Memory B cell (primary cell): ENCODE results near the gene OR52D1.

ENCODE experiments used
- ATAC-seq: fragments of 150-1000 bp; cut with Tn5 transposase; 2 replicates; pipeline ENCODE4 v1.10.0; 2021; ENCODE audit warnings: low read depth, mild to moderate bottlenecking, moderate library complexity
- DNase-seq, 2 donors: peaks; one replicate each; pipeline ENCODE4 v3.0.0; 2022; ENCODE audit warnings: low spot score in 2 of 2
- H3K27ac Mint-ChIP-seq: one replicate; pipeline ENCODE4 v1.8.0; 2022; ENCODE audit warnings: mild to moderate bottlenecking, moderate library complexity, mixed read lengths
- H3K27me3 Mint-ChIP-seq: one replicate; pipeline ENCODE4 v1.8.0; 2022; ENCODE audit warnings: mixed read lengths
- H3K36me3 Mint-ChIP-seq: one replicate; pipeline ENCODE4 v1.8.0; 2022; ENCODE audit warnings: mild to moderate bottlenecking, mixed read lengths
- H3K4me1 Mint-ChIP-seq: one replicate; pipeline ENCODE4 v1.8.0; 2022; ENCODE audit warnings: mixed read lengths
- H3K4me3 Mint-ChIP-seq: one replicate; pipeline ENCODE4 v1.8.0; 2022; ENCODE audit warnings: mild to moderate bottlenecking, moderate library complexity, mixed read lengths
- H3K9me3 Mint-ChIP-seq: one replicate; pipeline ENCODE4 v1.8.0; 2022; ENCODE audit warnings: mixed read lengths

OR52D1 gene

DNA sequence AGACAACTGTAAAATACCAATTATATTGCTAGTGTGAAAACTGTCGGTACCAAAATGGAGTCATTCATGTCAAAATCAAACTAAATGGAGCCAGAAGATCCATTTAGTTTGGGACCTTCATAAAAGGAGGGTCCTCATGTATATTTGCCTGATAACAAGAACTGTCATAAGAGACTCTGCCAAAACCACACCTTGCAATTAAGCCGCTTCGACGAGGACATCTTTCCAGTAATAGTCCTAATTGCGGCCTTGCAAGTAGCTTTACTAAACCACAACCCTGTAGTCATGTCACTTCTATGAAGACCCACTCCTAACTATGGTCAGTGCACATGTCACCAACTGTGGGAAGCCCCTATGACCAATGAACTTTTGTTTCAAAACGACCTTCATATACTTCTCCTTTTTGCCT, 11.9 kb downstream of the OR52D1 start:
- Mint-ChIP-seq H3K27ac (no peak overlapping the region), H3K36me3 (no peaks in the 10 kb centered on the region), H3K27me3 (peaks cover 4% of the 10 kb centered on the region), H3K4me1 (no peaks in the 10 kb centered on the region), H3K4me3 (no peak overlapping the region), H3K9me3 (no peaks in the 10 kb centered on the region)
- no peak for ATAC-seq
- DNase-seq = no peak

- ATAC-seq (no peak), DNase-seq (no peak)
- no peak overlapping the region for H3K27ac Mint-ChIP-seq
- H3K9me3 Mint-ChIP-seq = no peaks in the 10 kb centered on the region
- H3K27me3 Mint-ChIP-seq = peaks cover 6% of the 10 kb centered on the region
- H3K36me3 Mint-ChIP-seq = no peaks in the 10 kb centered on the region
- H3K4me3 Mint-ChIP-seq = no peak overlapping the region
- no peaks in the 10 kb centered on the region for H3K4me1 Mint-ChIP-seq
Observed at GRCh38 chr11:5504403-5504921, 16.0 kb downstream of the OR52D1 start.

DNA sequence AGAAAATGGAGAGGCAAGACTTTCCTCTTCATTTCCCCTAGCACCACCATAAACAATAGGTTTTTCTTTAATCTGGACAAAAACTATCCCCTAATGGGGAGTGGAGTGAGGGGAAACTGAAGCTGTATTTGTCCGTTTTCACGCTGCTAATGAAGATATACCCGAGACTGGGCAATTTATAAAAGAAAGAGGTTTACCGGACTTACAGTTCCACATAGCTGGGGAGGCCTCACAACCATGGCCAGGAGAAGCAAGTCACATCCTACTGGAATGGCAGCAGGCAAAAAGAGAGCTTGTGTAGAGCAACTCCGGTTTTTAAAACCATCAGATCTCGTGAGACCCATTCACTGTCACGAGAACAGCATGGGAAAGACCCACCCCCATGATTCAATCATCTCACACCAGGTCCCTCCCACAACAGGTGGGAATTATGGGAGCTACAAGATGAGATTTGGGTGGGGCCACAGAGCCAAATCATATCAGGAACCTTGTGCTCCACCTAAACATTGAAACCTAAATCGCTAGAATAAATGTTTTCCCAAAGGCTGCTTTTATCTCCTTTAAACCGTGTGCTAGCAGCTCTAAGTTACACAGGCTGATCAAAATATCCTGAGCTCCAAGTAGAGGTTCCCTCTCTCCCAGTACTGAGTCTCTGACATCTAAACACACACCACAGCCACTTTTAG, 17.0 kb downstream of the OR52D1 start:
- no peaks in the 10 kb centered on the region for H3K4me1 Mint-ChIP-seq
- no peaks in the 10 kb centered on the region for H3K9me3 Mint-ChIP-seq
- H3K4me3 Mint-ChIP-seq = no peak overlapping the region
- no peak overlapping the region for H3K27ac Mint-ChIP-seq
- H3K27me3 Mint-ChIP-seq = peaks cover 6% of the 10 kb centered on the region
- H3K36me3 Mint-ChIP-seq = no peaks in the 10 kb centered on the region
- DNase-seq (no peak), ATAC-seq (no peak)

GRCh38 chr11:5507177-5507932, 18.9 kb downstream of the OR52D1 start:
- peaks cover 3% of the 10 kb centered on the region for H3K27me3 Mint-ChIP-seq
- H3K9me3 Mint-ChIP-seq = no peaks in the 10 kb centered on the region
- no peak overlapping the region for H3K4me3 Mint-ChIP-seq
- ATAC-seq (no peak), DNase-seq (no peak)
- H3K4me1 Mint-ChIP-seq = no peaks in the 10 kb centered on the region
- no peak overlapping the region for H3K27ac Mint-ChIP-seq
- no peaks in the 10 kb centered on the region for H3K36me3 Mint-ChIP-seq

DNA sequence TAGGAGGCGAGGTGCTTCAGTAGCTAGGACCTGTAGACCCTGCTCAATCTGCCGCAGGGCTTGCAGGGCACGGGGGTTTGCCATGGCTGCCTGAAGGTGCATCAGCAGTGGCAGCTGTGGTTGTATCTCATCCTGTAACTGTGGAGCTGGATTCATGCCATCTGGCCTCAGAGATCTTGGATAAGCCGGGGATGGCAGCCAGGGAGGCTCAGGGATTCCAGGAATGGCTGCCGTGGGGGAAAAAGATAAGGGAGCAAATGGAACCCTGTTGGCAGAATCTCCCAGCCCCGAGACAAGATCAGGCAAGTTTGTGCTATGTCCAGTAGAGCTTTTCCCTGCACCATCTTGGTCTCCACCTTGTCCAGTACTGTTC, 19.4 kb downstream of the OR52D1 start:
- H3K9me3 Mint-ChIP-seq = no peaks in the 10 kb centered on the region
- no peak overlapping the region for H3K4me3 Mint-ChIP-seq
- H3K4me1 Mint-ChIP-seq = no peaks in the 10 kb centered on the region
- H3K27ac Mint-ChIP-seq = no peak overlapping the region
- H3K36me3 Mint-ChIP-seq = no peaks in the 10 kb centered on the region
- ATAC-seq (no peak), DNase-seq (no peak)
- H3K27me3 Mint-ChIP-seq = peaks cover 3% of the 10 kb centered on the region

DNA sequence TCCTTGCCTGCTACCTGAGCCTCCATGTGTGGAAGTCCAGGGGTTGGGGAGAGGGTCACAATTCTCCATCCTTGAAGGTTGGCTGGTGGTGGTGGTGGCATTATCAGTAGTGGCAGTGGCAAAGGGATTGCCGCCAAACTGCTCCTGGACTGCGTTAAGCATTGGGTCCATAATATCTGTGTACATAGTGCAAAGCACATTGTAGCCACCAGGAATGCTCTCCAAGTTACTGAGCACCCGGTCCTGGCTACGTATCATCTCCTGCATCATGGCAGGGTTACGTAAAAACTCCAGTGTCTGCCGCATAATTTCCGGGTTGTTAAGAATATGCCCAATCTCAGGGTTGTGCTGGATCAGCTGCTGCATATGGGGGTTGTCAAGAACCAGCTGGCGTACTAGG, 20.1 kb downstream of the OR52D1 start:
- H3K9me3 Mint-ChIP-seq = no peaks in the 10 kb centered on the region
- ATAC-seq = no peak
- H3K4me1 Mint-ChIP-seq = no peaks in the 10 kb centered on the region
- H3K27ac Mint-ChIP-seq = no peak overlapping the region
- no peaks in the 10 kb centered on the region for H3K36me3 Mint-ChIP-seq
- no peak overlapping the region for H3K4me3 Mint-ChIP-seq
- no peak for DNase-seq
- peaks cover 3% of the 10 kb centered on the region for H3K27me3 Mint-ChIP-seq

DNA sequence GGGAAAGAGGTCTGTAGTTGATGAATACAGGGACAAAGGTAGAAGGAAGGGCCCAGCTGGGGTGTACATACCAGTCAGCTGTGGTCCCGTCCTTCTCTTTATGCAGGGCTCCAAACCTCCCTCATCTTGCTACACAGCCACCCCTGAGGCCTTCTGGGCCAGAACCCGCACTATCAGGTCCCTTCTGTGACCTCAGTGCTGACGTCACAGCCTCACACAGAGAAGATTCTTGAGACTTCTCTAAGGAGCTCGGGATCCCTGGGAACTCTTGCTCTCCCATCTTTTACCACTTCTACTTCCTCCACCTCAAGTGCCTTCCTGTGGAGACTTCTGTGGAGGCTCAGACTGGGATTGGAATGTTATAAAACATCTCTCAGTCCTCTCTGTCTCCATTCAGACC, 21.3 kb downstream of the OR52D1 start, which contains the start of gene UBQLN3:
TSS of gene UBQLN3 (minus strand) at position 155 of the 400 bp plus-strand sequence. CDS start 399 bp downstream, outside the sequence.
- no peak for ATAC-seq
- no peaks in the 10 kb centered on the region for H3K36me3 Mint-ChIP-seq

GRCh38 chr11:5514841-5515240, 26.4 kb downstream of the OR52D1 start:
- DNase-seq = no peak
- no peak overlapping the region for H3K27ac Mint-ChIP-seq
- ATAC-seq = no peak
- H3K9me3 Mint-ChIP-seq = no peaks in the 10 kb centered on the region
- H3K27me3 Mint-ChIP-seq = peaks cover 1% of the 10 kb centered on the region
- H3K36me3 Mint-ChIP-seq = no peaks in the 10 kb centered on the region
- H3K4me1 Mint-ChIP-seq = no peaks in the 10 kb centered on the region
- no peak overlapping the region for H3K4me3 Mint-ChIP-seq

More for the DNA sequence above, 21.3 kb downstream of the OR52D1 start, which contains the start of gene UBQLN3:
- H3K27me3 Mint-ChIP-seq = peaks cover 5% of the 10 kb centered on the region
- no peak for DNase-seq
- no peak within 1 kb of the TSS for H3K27ac Mint-ChIP-seq
- no peaks in the 10 kb centered on the region for H3K9me3 Mint-ChIP-seq
- H3K4me1 Mint-ChIP-seq = no peaks in the 10 kb centered on the region
- H3K4me3 Mint-ChIP-seq = no peak within 1 kb of the TSS

- no peaks in the 10 kb centered on the region for H3K4me1 Mint-ChIP-seq
- H3K27ac Mint-ChIP-seq = no peak within 1 kb of the TSS
- H3K36me3 Mint-ChIP-seq = no peaks in the 10 kb centered on the region
- H3K9me3 Mint-ChIP-seq = no peaks in the 10 kb centered on the region
- H3K27me3 Mint-ChIP-seq = peaks cover 1% of the 10 kb centered on the region
- H3K4me3 Mint-ChIP-seq = no peak within 1 kb of the TSS
- ATAC-seq (no peak), DNase-seq (no peak)
Observed at GRCh38 chr11:5516599-5516998, 28.1 kb downstream of the OR52D1 start, which contains the start of gene UBQLNL. Gene UBQLNL, minus strand, starts transcription at chr11:5516699. Its CDS starts 258 bp downstream, at chr11:5516441.

DNA sequence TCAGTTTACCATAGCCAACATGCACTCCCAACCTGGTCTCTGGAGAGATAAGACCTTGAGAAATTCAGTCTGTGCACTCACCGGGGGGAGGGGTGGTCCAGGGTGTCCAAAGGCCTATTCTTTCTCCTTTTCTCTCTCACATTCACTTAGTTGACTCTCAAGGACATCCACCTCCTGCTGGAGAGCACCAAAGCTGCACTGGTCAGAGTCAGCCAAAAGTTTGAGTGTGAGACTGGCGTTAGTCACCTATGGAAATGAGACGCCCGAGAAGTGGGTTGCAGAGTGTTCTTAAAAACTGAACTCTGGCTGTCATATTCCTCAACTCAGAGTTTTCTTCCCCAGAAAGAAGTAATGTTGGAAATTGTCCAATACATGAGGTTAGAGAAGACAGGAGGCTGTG, 33.1 kb downstream of the OR52D1 start:
- no peaks in the 10 kb centered on the region for H3K27me3 Mint-ChIP-seq
- H3K9me3 Mint-ChIP-seq = no peaks in the 10 kb centered on the region
- ATAC-seq (no peak), DNase-seq (no peak)
- no peak overlapping the region for H3K27ac Mint-ChIP-seq
- H3K4me1 Mint-ChIP-seq = no peaks in the 10 kb centered on the region
- H3K36me3 Mint-ChIP-seq = no peaks in the 10 kb centered on the region
- H3K4me3 Mint-ChIP-seq = no peak overlapping the region

DNA sequence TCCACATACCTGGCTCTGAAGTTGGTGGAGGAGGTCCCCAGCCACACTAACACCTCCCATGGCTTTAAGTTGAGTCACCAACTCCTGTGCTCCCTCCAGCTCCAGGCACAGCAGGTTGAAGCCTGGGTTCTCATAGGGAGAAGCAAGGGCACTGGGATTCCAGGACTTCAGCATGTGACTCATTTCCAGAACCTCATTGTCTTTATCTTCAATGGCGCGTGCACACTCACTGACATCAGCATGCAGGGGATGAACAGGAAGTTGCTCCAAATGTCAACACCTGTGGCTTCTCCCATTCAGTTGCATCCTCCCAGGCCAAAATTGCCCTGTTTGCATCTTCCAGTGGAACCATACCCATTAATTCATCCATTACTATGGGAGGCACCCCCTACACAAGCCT, 33.8 kb downstream of the OR52D1 start:
- ATAC-seq (no peak), DNase-seq (no peak)
- no peak overlapping the region for H3K4me3 Mint-ChIP-seq
- no peaks in the 10 kb centered on the region for H3K4me1 Mint-ChIP-seq
- H3K27me3 Mint-ChIP-seq = peaks cover 2% of the 10 kb centered on the region
- no peaks in the 10 kb centered on the region for H3K36me3 Mint-ChIP-seq
- no peak overlapping the region for H3K27ac Mint-ChIP-seq
- no peaks in the 10 kb centered on the region for H3K9me3 Mint-ChIP-seq

DNA sequence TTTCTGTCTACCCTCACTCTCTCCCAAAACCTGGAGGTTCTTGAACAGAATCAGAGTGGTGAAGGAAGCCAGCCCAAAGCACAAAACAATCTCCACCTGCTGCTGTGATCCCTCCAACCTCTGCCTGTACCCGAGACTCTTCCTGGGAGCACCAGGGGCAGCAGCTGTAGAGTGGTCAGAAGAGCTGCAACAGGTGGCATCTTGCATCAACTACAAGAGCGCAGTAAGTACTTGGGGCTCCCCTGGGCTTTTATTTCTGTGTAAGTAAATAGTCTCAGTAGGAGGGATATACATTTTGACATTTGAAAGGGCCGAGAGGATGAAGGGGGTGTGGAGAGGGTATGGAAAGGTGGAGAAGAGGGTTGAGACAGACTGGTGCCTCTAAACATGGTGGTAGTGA, 36.3 kb downstream of the OR52D1 start:
- Mint-ChIP-seq H3K9me3 (no peaks in the 10 kb centered on the region), H3K4me3 (no peak overlapping the region), H3K27ac (no peak overlapping the region), H3K27me3 (peaks cover 2% of the 10 kb centered on the region), H3K36me3 (no peaks in the 10 kb centered on the region), H3K4me1 (no peaks in the 10 kb centered on the region)
- DNase-seq = no peak
- ATAC-seq = no peak

DNA sequence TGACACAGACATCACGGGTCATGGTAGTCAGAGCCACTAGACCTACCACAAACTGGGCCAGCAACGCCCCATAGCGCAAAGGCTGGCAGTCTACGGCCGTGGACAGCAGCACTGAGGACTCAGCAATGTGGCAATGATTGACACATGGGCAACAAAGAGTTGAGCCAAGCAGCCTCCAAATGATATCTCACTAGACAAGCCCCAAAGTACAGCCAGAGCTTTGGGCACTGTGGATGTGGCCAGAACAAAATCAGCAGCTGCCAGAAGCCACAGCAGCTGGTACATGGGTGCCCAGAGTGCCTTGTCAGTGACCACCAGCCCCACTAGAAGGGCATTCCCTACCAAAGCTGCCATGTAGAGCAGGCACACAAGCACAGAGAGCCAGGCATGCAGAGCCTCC, 39.2 kb downstream of the OR52D1 start:
- H3K27ac Mint-ChIP-seq = no peak overlapping the region
- no peak overlapping the region for H3K4me3 Mint-ChIP-seq
- ATAC-seq (no peak), DNase-seq (no peak)
- peaks cover 2% of the 10 kb centered on the region for H3K27me3 Mint-ChIP-seq
- H3K9me3 Mint-ChIP-seq = no peaks in the 10 kb centered on the region
- H3K4me1 Mint-ChIP-seq = no peaks in the 10 kb centered on the region
- no peaks in the 10 kb centered on the region for H3K36me3 Mint-ChIP-seq

DNA sequence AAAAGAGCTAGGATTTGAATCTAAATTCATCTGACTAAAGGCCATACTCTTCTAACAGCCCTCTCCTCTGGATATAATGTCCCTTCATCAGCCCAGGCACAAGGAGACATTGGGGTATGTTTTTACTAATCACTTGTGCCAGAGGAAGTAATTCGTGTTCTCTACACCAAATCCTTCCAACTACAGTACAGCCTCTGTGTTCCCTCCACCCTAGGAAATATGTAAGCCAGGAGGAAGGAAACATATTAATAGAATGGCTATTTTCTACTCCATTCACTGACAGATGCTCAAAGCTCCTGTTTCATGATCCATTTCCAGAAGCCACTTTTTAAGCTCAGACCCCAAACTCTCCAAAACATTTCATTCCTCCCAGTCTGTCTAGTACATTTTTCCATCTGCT, 40.0 kb downstream of the OR52D1 start:
- Mint-ChIP-seq H3K27me3 (peaks cover 2% of the 10 kb centered on the region), H3K27ac (no peak overlapping the region), H3K4me1 (no peaks in the 10 kb centered on the region), H3K36me3 (no peaks in the 10 kb centered on the region), H3K4me3 (no peak overlapping the region), H3K9me3 (no peaks in the 10 kb centered on the region)
- ATAC-seq = no peak
- DNase-seq = no peak
